Heart left ventricle (tissue), 16 donors: Measurements from ENCODE around the gene MYO5B. TPM values are rescaled to one million over a fixed set of nuclear protein-coding genes. Genes with fewer than 3 reads are reported as not detected.

Experiments
- ATAC-seq, 4 donors: fragments of 200-7000 bp; cut with Tn5 transposase; one replicate each; pipeline ENCODE4 v1.9.1; 2020 to 2022; ENCODE audit warnings: moderate library complexity in 4 of 4, mild to moderate bottlenecking in 3 of 4, moderate number of reproducible peaks in 1 of 4
- DNase-seq, 5 donors: peaks; one replicate each; pipeline ENCODE4 v3.0.0-alpha.2; 2020
- H3K27ac ChIP-seq, 12 donors: fragments of 200-600 bp; sonication (generic) in 4 of 12; one replicate each; pipeline versions ENCODE4 v1.5.0 to v1.8.0; 2016 to 2022; ENCODE audit warnings: mild to moderate bottlenecking in 2 of 12
- H3K27me3 ChIP-seq, 9 donors: fragments of 200-600 bp; sonication (generic) in 2 of 9; one replicate each; pipeline versions ENCODE4 v1.5.1 to v1.8.0; 2016 to 2022; ENCODE audit warnings: mild to moderate bottlenecking in 3 of 9
- H3K36me3 ChIP-seq, 9 donors: fragments of 200-600 bp; sonication (generic) in 2 of 9; one replicate each; pipeline versions ENCODE4 v1.5.0 to v1.8.0; 2018 to 2022; ENCODE audit warnings: mild to moderate bottlenecking in 2 of 9
- H3K4me1 ChIP-seq, 12 donors: fragments of 200-600 bp; sonication (generic) in 4 of 12; one replicate each; pipeline versions ENCODE4 v1.5.0 to v1.8.0; 2016 to 2022; ENCODE audit warnings: mild to moderate bottlenecking in 3 of 12
- H3K4me3 ChIP-seq, 12 donors: fragments of 200-600 bp; sonication (generic) in 4 of 12; one replicate each; pipeline versions ENCODE4 v1.5.0 to v1.8.0; 2017 to 2022; ENCODE audit warnings: mild to moderate bottlenecking in 9 of 12, moderate library complexity in 4 of 12
- H3K9me3 ChIP-seq, 12 donors: fragments of 200-600 bp; sonication (generic) in 4 of 12; one replicate each; pipeline versions ENCODE4 v1.5.0 to v1.8.0; 2016 to 2022; ENCODE audit warnings: mild to moderate bottlenecking in 1 of 12
- POLR2A ChIP-seq, 2 donors: fragments of 450-650 bp; IDR thresholded peaks; one replicate each; pipeline ENCODE4 v1.6.1; 2017; ENCODE audit warnings: antibody characterized with exemption in 2 of 2, mild to moderate bottlenecking in 2 of 2, moderate library complexity in 2 of 2
- WGBS, 4 donors: extraction: QIAGEN DNeasy Blood & Tissue Kit in 2 of 4; methylation state at CpG; one replicate each; pipeline versions ENCODE4 v1.1.5 to v1.1.7; 2013 to 2018; 5-methylcytosine and 5-hydroxymethylcytosine counted together
- intact Hi-C, 10 donors: fragments of 100-400 bp; cut with DNase I; formaldehyde crosslinking; loops; one replicate each; pipeline versions ENCODE4 v1.11.1 to v1.14.2; 2022
- polyA plus RNA-seq, 2 donors: library from polyadenylated mRNA; stranded (reverse); fragments of 200-250 nt; gene quantifications; one replicate each; pipeline ENCODE4 v1.2.3, GENCODE V29; 2013
- total RNA-seq, 9 donors: library from RNA; depleted of rRNA in 2 of 9; stranded (reverse); fragments of >200 nt in 2 of 9; fragmentation: NEBNext Ultra II Directional in 3 of 9; extraction: Animal tissue kit (Norgen Biotek cat#: 25700) in 3 of 9; gene quantifications; one replicate each; pipeline versions ENCODE4 v1.1.0 to v1.2.4, GENCODE V29; 2016 to 2023
- TF ChIP-seq, protein P1 (sequence below), 12 donors: fragments of 200-600 bp; sonication (generic) in 4 of 12; IDR thresholded peaks; one replicate each; pipeline versions ENCODE4 v1.5.0 to v1.8.0; 2018 to 2022; ENCODE audit warnings: antibody characterized with exemption in 12 of 12, mild to moderate bottlenecking in 5 of 12
- donor health status: ischemic (EF 13 %, LVEDD 7.1; RV severe dilation, severe dysfunction).
- donor health status: healthy with polysubstance abuse.
- donor health status: DM: no; HTN: yes; CAD: no.
- donor health status: DM: no; HTN: no; CAD: no.
- donor health status: ischemic (EF 25% LVEDD 6.9; RV normal size, moderate dysfunction).
- donor health status: ischemic (EF 25% LVEDD 5.7; RV mildly dilated, moderate dysfunction).
- donor health status: healthy.
- donor health status: DM: yes; HTN: yes; CAD: no.
- donor health status: ischemic (EF 35%, LVEDD 5.7; RV mildly dilated, moderate dysfunction).
- donor health status: nonischemic (EF 11% LVEDD 7.7; RV severe dilation, severe dysfunction).
- donor health status: DM: yes; HTN: yes; CAD: no.
- donor health status: PGD.
- donor health status: ischemic (EF 29% LVEDD 5.4; RV normal size, mild dysfunction).
- donor health status: nonischemic (EF 23%, LVEDD 6.1; RV moderate dilation, normal function).

MYO5B gene
- total and polyA plus RNA-seq, 11 donors: 0.51 to 5.9 (median 1.4) TPM

DNA sequence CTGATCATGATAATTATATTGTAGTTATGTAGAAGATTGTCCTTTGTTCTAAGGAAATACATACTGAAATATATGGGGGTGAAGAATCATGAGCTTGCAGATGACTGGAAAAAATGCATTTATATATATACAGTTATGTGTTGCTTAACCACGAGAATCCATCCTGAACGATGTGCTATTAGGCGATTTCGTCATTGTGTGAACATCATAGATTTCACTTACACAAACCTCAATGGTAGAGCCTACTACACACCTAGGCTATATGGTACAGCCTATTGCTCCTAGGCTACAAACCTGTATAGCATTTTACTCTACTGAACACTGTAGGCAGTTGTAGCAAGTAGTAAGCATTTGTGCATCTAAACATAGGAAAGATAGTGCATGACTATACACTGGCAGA, 379.0 kb downstream of the MYO5B start:
- Histone ChIP-seq H3K4me3 (no peak overlapping the region), H3K36me3 (no peaks in the 10 kb centered on the region), H3K27ac (no peak overlapping the region), H3K4me1 (peaks cover 0 to 40% (median 16%) of the 10 kb centered on the region in 12 donors), H3K9me3 (no peaks in the 10 kb centered on the region), H3K27me3 (no peaks in the 10 kb centered on the region)
- DNase-seq: no peak
- WGBS, 4 donors: 92 to 96% (median 95%) methylated on average over 4 of the region's 4 CpGs
- no peak for ATAC-seq
- no peak for TF ChIP-seq POLR2A (IDR thresholded peaks at IDR 0.05)
- TF ChIP-seq, protein P1, sequence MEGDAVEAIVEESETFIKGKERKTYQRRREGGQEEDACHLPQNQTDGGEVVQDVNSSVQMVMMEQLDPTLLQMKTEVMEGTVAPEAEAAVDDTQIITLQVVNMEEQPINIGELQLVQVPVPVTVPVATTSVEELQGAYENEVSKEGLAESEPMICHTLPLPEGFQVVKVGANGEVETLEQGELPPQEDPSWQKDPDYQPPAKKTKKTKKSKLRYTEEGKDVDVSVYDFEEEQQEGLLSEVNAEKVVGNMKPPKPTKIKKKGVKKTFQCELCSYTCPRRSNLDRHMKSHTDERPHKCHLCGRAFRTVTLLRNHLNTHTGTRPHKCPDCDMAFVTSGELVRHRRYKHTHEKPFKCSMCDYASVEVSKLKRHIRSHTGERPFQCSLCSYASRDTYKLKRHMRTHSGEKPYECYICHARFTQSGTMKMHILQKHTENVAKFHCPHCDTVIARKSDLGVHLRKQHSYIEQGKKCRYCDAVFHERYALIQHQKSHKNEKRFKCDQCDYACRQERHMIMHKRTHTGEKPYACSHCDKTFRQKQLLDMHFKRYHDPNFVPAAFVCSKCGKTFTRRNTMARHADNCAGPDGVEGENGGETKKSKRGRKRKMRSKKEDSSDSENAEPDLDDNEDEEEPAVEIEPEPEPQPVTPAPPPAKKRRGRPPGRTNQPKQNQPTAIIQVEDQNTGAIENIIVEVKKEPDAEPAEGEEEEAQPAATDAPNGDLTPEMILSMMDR (IDR thresholded peaks at IDR 0.05): no peak
- intact Hi-C loops: loop anchor here in 1 of 10 donors (10.0 kb wide), 1 partner anchor 321 kb away; the partner anchor contains the start of gene RPL17

DNA sequence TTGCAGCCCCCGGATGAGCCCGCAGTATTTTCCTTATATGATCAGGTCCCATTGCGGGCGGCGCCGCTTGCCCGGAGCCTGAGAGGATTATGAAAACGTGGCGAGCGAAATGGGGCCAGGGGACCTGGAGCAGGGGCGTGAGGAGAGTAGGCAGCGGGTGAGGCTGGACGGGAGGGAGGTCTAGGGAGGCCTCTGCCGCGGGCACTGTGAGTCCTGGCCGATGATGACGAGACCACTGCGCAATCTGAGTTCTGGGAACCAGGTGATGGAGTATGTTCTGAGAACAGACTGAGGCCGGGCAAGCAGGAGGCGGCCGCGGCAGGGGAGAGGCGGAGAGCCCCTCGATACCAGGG, 380.8 kb downstream of the MYO5B start:
- no peak for TF ChIP-seq POLR2A (IDR thresholded peaks at IDR 0.05)
- TF ChIP-seq, protein P1 (IDR thresholded peaks at IDR 0.05): no peak
- Histone ChIP-seq H3K27ac (peak overlapping the region; percentile 82 to 100 (median 97)), H3K4me3 (peak overlapping the region; percentile 71 to 96 (median 86)), H3K36me3 (no peaks in the 10 kb centered on the region), H3K4me1 (peaks cover 0 to 30% (median 15%) of the 10 kb centered on the region in 12 donors), H3K9me3 (peaks cover 0 to 10% (median 4%) of the 10 kb centered on the region in 12 donors), H3K27me3 (no peaks in the 10 kb centered on the region)
- WGBS, 4 donors: 0 to 3% (median 0%) methylated on average over 13 to 24 of the region's 24 CpGs
- ATAC-seq: peak; percentile 37 to 70 (median 62)
- peak in 2 of 5 donors; percentile 45 to 71 for DNase-seq
- intact Hi-C loops: loop anchor here in 2 of 10 donors (5.0 to 10.0 kb wide), 3 partner anchors 319 to 473 kb away; partner anchors contain the start of genes CXXC1 (in 1 of the 2), MBD1 (in 1 of the 2) and RPL17 (in 1 of the 2)

DNA sequence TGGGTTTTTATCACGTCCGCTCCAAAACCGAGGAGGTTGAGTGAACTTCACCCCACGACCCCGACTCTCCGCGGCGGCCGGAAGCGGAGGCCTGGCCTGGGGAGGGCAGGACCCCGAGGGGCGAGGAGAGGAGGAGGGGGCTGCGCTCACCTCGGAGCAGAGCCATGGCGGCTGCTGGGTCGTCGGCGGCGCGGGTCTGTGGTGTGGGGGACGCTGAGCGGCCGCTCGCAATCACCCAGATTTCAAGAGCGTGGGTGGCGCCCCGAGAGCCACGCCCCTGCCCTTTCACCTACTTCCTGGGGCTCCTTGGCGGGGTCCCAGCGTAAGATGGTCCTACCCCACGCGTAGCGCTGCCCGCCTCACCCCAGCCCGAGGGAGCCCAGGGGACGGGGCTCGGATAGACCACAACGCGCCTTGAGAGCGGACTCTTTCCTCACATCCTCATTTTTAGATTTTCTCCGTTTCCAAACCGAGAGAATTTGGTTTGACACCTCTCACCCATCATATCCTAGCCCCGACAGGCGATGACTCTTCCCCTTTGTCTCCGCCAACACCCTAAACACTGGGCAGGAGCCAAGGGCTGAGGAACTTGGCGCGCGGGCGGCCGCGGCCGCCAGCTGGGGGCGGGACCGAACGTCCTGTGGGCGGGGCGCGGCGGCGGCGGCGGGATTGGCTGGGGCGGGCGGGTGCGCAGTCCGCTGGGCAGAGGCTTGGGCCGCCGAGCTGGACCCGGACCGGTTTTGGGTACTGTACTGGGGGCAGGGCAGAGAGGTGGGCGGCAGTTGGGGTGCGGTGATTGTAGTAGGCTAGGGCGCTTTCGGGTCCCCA, 381.4 kb downstream of the MYO5B start, which contains the start of gene ACAA2:
Gene ACAA2 (minus strand): TSS at position 215 of the 828 bp plus-strand sequence. CDS start 49 bp downstream, at position 166.
- Histone ChIP-seq H3K27me3 (no peaks in the 10 kb centered on the region), H3K4me1 (peaks cover 0 to 28% (median 15%) of the 10 kb centered on the region in 12 donors), H3K4me3 (peak within 1 kb of the TSS; percentile 71 to 96 (median 86)), H3K9me3 (peaks cover 0 to 15% (median 7%) of the 10 kb centered on the region in 12 donors), H3K27ac (peak within 1 kb of the TSS; percentile 82 to 100 (median 97)), H3K36me3 (no peaks in the 10 kb centered on the region)
- peak; percentile 25 to 73 for TF ChIP-seq POLR2A (IDR thresholded peaks at IDR 0.05)
- TF ChIP-seq, protein P1 (IDR thresholded peaks at IDR 0.05): no peak
- WGBS, 4 donors: 0 to 1% (median 0%) methylated on average over 53 to 74 of the region's 74 CpGs
- ATAC-seq (peak; percentile 92 to 97 (median 95)), DNase-seq (peak; percentile 91 to 95 (median 91))
- intact Hi-C loops: loop anchor here in 2 of 10 donors (5.0 to 10.0 kb wide), 3 partner anchors 319 to 474 kb away; partner anchors contain the start of genes CXXC1 (in 1 of the 2), MBD1 (in 1 of the 2) and RPL17 (in 1 of the 2)

DNA sequence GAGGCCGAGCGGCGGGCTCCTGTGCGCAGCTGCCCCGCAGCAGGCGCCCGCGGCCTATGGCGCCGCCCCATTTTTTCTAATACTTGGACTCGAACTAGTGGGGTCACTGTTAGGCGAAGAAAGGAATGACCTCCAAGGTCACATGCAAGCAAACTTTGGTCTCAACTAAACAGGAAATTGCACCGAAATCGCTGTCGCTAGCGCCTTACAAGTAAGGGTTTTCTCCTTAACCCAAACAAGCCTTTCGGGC, 382.0 kb downstream of the MYO5B start:
- ATAC-seq: peak; percentile 19 to 37 (median 29)
- Histone ChIP-seq H3K4me3 (peak overlapping the region; percentile 71 to 96 (median 86)), H3K27ac (peak overlapping the region; percentile 82 to 100 (median 97)), H3K36me3 (no peaks in the 10 kb centered on the region), H3K9me3 (peaks cover 0 to 17% (median 7%) of the 10 kb centered on the region in 12 donors), H3K4me1 (peaks cover 0 to 28% (median 15%) of the 10 kb centered on the region in 12 donors), H3K27me3 (no peaks in the 10 kb centered on the region)
- no peak for TF ChIP-seq POLR2A (IDR thresholded peaks at IDR 0.05)
- TF ChIP-seq, protein P1 (IDR thresholded peaks at IDR 0.05): no peak
- WGBS, 4 donors: 1 to 3% (median 1%) methylated on average over 17 of the region's 17 CpGs
- intact Hi-C loops: loop anchor here in 2 of 10 donors (5.0 to 10.0 kb wide), 3 partner anchors 318 to 474 kb away; partner anchors contain the start of genes CXXC1 (in 1 of the 2), MBD1 (in 1 of the 2) and RPL17 (in 1 of the 2)
- DNase-seq: peak; percentile 38 to 73 (median 44)
